Activated CD4-positive, alpha-beta T cell treated with anti-CD3 and anti-CD28 coated beads, Interleukin-2, amount 50 U/mL, for 1 hour (primary cell): ENCODE data around the gene TBC1D2B.
A peak's percentile ranks its signal among the peaks of the same experiment; 100 is the strongest.
"Not testable (repeated sequence)": the region's sequence is repeated elsewhere in the genome, so short reads cannot be mapped to it uniquely, and the experiment has no call there.

Experiments
- DNase-seq: peaks from one replicate; pipeline ENCODE4 v3.0.0-alpha.2; 2020

TBC1D2B gene

GRCh38 chr15:77971875-77972274 lies 105.6 kb downstream of the TBC1D2B start:
- not testable (repeated sequence) for DNase-seq

GRCh38 chr15:77970813-77971360 lies 106.6 kb downstream of the TBC1D2B start:
- not testable (repeated sequence) for DNase-seq

GRCh38 chr15:77969055-77969454 lies 108.5 kb downstream of the TBC1D2B start:
- DNase-seq: no peak

GRCh38 chr15:77967798-77968197 lies 109.7 kb downstream of the TBC1D2B start:
- no peak for DNase-seq

GRCh38 chr15:77967235-77967615 lies 110.3 kb downstream of the TBC1D2B start:
- DNase-seq: not testable (repeated sequence)

GRCh38 chr15:77966540-77967234 lies 110.8 kb downstream of the TBC1D2B start:
- peak; percentile 45 for DNase-seq

GRCh38 chr15:77964193-77964592 lies 113.3 kb downstream of the TBC1D2B start:
- DNase-seq: no peak

GRCh38 chr15:77959432-77959879 lies 118.1 kb downstream of the TBC1D2B start:
- peak; percentile 72 for DNase-seq

- not testable (repeated sequence) for DNase-seq
These were observed 118.6 kb downstream of the TBC1D2B start for GRCh38 chr15:77958716-77959431.

- not testable (repeated sequence) for DNase-seq
These were observed 119.5 kb downstream of the TBC1D2B start for GRCh38 chr15:77958021-77958420.

GRCh38 chr15:77953926-77954325 lies 123.6 kb downstream of the TBC1D2B start:
- not testable (repeated sequence) for DNase-seq

- not testable (repeated sequence) for DNase-seq
These were observed 124.5 kb downstream of the TBC1D2B start for GRCh38 chr15:77952928-77953446.

- DNase-seq: not testable (repeated sequence)
These were observed 126.3 kb downstream of the TBC1D2B start for GRCh38 chr15:77951105-77951786.

- DNase-seq: not testable (repeated sequence)
These were observed 127.0 kb downstream of the TBC1D2B start for GRCh38 chr15:77950470-77950869.

GRCh38 chr15:77945566-77945965 lies 131.9 kb downstream of the TBC1D2B start:
- DNase-seq: no peak
